Suppressor macrophage (primary cell): Measurements from ENCODE around the gene SLC6A6.

Source experiments
- DNase-seq, 4 experiments: peaks; one replicate each; pipeline ENCODE4 v3.0.0-alpha.2; 2020 to 2022

The SLC6A6 gene

DNA sequence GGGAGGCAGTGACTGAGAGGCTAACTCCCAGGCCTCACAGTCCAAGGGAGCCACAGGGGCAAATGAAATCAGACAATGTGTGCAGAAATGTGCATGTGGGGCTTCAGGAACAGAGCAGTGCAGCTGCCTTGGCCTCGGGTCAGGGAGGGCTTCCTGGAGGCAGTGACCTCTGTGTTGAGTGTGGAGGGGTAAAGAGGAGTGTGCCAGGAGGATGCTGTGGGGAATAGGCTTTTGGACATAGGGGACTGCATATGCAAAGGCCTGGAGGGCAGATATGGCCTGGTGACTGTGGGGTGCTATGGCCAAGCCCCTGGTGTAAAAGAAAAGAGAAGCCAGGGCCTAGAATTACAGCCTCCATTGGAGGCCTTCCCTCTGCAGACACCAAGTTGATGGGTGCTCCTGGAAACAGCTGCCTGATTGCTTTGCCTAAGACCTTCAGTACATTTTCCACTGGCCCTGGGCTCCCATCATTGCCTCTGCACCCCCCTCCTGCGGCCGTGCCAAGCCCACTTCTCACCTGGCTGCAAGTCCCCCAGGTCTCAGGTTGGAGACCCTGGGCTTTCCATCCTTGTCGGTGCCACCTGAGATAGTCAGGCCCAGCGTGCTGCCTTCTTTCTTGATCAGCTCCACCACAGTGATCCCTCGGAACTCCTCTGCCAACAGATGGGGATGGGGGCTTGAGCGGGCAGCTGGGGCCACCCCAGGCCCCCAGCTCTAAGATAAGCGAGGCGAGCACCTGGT lies 122.7 kb downstream of the SLC6A6 start:
- DNase-seq: no peak

DNA sequence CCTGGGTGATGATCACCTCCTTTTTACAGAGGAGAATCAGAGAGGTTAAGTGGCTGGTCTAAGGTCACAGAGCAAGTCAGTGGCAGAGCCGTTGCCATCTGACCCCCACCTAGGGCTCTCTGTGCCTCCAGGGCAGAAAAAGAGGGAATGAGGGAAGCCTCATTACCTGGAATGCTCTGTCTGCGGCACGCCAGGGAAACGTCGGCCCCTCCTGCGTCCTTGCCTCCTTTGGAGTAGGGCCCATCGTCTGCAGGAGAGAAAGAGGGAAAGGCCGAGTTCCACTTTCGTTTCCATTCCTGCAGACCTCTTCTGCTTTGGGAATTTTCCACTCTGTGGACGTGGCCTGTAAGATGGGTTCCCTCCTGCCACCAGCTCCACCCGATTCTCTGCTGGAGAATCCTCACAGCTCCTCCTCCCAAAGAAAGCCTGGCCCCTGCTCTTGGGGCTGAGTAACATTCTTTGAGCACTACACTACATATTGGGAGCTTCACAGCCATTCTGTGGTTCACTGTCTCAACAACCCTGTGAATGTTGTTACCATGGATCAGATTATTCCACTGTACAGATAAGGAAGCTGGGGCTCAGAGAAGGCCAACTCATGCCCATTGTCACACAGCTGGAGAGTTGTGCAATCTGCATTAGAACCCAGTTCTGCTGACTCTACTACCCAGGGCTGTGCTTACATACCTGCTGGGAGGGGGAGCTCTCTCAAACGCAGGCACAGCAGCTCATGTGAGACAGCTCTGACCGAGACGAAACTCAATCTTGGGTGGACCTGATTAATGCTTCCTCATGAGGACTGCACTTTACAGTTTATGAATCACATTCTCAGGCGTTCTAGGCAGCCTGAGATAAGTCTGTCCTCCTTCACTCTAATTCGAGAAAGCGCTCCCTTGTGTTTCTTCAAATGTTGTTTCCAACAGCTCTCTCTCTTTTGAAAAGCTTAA lies 123.6 kb downstream of the SLC6A6 start:
- no peak for DNase-seq

DNA sequence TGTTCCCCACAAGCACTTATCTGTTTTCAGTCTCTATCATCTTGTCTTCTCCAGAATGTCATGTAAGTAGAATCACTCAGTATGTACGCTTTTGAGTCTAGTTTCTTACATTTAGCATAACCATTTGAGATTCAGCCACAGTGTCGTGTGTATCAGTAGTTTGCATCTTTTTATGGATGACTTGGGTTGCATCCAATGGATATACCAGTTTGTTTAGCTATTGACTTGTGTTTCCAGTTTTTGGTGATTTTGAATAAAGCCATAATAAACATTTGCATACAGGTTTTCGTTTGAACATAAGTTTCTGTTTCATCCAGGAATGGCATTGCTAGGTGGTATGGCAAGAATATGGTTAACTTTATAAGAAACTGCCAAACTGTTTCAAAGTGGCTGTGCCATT lies 125.7 kb downstream of the SLC6A6 start:
- no peak for DNase-seq

DNA sequence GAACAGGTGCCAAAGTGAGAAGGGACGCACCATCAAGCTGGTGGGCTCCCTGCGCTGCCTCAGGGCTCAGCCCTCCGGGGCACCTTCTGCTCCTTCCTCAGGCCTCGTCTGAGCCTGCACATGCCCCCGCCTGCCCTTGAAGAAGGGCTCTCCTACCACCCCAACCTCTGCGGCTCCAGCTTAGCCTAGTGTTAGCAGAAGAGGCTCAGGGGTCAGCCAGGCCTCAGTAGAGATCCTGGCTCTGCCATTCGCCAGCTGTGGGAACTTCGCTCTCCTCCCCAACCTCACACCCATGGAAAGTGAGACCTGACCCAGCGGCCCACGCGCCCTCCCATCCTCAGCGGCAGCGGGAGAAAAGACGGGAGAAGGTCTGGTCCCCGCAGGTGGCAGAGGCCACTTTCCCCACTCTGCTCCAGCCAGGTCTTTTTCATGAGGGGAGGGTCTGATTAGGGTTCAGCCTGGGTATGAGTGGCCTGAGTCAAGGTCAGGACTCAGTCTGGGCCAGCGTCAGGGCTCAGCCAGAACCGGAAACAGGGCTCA lies 129.5 kb downstream of the SLC6A6 start:
- DNase-seq: no peak

DNA sequence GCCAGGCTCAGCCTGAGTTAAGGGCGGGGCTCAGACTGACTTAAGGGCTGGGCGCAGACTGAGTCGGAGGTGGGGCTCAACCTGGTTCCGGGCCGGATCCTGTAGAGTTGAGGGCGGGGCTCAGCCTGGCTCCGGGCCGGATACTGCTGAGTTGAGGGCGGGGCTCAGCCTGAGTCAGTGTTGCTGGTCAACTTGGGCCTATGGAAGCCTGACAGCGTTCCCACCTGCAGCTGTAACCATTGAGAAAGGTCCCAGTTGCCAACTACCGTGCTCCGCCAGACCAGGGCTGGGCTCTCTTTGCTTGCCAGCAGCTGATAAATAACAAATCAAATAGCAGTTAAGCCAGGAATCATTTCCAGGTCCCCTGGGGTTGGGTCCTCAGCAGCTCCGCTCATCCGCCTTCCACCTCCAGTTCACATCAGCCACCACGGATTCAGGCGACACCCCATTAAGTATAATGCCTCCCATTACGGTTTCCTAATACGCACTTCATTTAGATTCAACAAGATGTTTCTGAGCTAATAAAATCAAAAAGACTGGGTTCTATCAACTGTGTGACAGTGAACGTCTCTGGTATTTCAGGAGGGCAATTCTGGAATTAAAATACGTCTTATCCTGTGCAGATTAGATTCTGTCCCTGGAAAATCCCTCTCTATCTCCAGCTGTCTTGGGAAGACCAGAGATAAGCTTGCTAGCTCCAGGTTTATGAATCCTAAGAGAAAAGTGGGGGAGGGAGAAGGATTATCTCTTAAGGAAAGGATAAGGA lies 130.5 kb downstream of the SLC6A6 start:
- no peak for DNase-seq

DNA sequence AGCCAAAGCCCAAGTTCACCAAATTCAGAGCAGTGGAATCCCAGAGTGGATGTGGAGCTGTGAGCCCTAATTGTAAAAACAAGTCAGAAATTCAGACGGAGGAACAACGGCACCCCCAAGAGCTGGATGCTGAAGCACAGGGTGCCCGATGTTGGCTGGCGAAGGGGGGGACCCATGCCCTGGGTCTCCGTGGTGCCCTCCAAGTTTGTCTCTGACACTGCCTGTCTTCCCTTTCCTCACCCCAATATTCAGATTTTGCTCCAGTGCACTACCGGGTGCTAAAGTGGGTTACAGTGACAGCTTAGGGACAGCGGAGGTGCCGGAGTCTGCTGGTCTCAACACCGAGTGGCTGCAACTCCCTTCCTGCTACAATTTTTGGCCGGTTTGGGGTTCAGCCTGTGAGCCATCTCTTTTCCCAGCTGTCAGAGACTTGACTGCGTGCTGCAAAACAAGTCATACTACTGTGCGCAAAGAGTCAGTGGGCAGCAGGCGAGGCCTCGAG lies 131.1 kb downstream of the SLC6A6 start:
- no peak for DNase-seq

DNA sequence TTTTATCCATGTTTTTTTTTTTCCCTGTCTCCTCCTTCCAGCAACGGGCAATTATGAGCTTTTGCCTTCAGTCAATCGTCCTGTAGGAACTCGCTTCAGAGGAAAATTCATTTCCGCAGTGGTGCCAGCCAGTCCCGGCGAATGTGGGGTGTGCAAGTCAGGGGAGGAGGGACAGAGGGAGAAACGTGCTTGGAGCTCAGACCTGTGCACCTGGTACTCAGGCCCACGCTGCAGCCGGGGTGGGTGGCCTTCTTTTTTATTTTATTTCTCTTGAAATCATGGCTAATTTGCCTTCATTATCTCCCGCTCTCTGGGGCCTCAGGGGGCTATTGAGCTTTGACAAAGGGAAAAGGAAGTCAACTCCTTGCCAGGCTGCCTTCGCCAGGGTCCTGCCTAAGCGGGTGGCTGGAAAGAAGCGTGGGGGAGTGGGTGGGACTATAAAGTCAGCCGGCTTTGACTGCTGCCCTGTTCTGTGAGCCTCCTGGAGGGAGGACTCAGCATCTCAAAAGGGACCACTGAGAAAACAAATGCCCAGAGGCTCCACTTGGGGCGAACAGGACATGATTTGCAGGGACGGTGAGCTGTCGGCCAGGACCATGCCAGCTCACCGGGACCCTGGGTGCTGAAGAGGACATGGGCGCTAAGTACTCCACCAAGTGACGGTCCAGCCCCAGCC lies 132.2 kb downstream of the SLC6A6 start:
- DNase-seq: no peak

DNA sequence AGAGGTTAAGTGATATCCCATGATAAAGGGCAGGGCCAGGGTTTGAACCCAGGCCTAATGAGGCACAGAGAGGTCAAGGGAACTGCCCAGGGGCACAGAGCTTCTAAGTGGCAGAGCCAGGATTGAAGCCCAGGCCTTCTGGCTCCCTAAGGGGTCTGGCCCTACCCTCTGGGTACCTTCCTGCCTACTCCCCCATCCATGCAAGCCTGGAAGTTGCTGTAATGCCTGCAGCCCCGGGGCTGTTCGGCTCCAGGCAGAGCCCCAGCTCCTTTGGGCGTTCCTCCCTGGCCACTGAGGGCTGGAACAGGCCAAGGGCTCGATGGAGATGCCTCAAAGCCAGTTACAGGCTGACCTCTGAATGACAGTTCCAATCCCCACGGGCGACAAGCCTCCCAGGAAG lies 133.2 kb downstream of the SLC6A6 start:
- DNase-seq: no peak

DNA sequence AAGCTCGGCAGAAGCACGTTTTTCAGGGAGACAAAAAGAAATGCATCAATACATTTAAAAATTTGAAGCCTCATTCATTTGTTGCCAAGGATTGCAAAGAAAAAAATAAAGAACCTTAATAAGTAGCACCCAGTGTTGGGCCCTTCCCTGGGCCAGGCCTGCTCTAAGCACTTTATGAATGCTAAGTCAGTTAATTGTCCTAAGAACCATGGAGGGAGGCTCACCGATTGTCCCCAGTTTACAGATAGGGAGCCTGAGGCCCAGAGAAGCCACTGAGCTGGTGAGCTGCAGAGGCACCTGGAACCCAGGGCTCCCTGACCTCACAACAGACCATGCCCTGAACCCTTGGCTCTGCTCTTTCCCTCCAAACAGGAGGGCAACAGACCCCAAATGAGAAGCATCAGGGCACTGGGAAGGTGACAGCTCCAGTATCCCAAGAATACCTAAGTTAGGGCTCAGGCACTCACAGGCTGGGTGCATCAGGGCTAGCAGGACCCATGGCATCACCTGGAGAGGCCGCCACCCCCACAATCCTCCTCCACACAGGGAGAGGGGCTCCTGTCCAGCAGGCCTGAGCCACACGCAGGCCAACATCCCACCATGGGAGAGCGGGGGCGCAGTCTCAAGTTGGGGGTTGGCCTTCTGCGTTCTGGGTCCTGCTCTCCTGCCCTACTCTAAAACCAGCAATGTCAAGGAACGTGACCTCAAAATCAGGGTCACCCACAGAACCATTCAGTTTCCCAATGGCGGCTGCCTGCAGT lies 133.8 kb downstream of the SLC6A6 start:
- no peak for DNase-seq

DNA sequence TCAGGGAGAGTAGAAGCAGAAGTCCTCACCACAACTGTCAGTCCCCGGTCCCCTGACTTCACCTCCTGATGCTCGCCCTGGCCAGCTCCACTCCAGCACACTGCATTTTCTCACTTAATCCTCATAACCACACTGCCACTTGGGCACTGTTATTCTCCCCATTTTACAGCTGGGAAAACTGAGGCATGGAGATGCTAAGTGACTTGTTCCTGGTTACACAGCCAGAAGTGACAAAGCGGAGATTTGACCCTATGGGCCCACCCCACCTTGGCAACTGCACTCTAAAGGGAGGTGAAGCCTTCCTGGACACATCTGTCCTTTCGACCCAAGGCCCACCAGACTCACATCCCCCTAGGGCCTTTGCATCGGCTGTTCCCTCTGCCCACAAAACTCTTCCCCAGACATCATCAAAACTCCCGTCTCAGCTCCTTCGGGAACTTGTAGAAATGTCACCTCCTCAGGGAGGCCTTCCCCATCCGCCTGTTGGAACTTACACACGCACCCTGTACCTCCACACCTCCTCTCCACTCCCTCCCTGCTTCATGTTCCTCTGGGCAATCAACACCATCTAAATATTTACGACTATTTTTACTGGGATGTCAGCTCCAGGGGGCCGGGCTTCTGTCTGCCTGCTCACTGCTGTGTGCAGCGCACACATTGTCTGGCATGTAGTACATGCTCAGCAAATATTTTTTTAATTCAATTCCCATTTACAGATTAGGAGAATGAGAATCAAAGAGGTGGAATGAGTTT lies 134.6 kb downstream of the SLC6A6 start:
- DNase-seq: no peak

DNA sequence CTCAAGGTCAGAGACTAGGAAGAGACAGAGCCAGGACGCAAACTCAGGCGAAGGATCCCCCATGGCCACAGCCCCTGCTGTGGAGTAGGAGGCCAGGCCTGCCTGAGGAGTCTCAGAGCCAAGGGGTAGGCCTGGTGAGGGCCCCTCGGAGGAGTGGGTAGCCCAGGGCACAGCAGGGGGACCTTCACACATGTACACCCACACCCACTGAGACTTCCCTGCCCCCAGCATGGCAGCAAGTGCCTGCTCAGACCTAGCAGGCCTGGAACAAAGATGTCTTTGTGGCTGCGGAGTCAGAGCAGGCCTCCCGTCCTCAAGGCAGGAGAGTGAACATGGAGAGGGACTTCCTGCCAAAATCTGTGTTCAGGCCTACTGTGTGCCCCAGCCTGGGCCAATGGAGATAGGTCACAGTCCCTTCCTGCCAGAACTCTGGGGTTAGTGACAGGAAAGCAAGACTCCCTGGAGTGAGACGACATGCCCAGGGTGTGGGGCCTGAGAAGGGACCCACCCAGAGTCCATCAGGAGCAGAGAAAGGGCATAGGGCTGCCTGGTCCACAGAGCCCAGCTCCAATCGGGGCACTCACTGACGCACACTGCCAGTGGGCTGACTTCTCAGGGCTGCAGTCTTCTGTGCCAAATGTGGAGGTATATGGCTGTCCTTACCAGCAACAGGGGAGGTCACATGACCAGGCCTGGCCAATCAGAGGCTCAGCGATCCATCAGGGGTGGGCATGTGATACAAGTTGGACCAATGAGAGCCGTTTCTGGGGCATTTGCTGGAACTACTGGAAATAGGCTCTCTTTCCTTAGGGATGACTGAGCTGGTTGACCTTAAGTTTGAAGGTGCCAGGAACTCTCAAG lies 135.4 kb downstream of the SLC6A6 start:
- no peak for DNase-seq

DNA sequence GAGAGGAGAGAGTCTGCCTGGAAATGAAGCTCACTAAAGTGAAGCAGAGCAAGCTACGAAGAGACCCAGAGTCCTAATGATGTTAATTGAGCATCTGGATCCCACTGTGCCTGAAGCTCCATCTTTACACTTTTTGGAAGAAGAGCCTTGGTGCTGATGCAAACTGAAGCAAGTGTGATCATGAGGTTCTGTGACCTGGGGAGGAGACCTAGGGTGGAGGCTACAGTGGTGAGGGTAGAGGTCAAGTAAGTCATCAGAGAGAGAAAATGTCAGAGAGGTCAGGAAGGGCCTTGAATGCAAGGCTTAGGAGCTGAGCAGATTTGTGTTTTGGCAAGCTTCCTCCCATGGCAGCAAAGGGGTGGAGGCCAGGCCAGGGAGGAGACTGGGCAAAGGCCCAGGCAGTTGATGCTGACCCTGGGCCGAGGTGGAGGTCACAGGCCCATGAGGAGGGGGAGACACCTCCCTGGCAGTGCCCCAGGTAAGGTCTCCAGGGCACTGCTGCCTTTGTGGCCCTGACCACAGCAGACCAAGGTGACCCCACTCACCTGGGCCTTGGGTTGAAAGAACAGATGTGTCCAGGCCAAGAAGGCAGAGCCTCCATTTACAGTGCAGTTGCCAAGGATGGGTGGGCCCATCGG lies 136.2 kb downstream of the SLC6A6 start:
- DNase-seq: no peak
